Measurements from ENCODE around the gene WIPI1.
"Not testable (repeated sequence)": the region's sequence is repeated elsewhere in the genome, so short reads cannot be mapped to it uniquely, and the experiment has no call there.

The WIPI1 gene

DNA sequence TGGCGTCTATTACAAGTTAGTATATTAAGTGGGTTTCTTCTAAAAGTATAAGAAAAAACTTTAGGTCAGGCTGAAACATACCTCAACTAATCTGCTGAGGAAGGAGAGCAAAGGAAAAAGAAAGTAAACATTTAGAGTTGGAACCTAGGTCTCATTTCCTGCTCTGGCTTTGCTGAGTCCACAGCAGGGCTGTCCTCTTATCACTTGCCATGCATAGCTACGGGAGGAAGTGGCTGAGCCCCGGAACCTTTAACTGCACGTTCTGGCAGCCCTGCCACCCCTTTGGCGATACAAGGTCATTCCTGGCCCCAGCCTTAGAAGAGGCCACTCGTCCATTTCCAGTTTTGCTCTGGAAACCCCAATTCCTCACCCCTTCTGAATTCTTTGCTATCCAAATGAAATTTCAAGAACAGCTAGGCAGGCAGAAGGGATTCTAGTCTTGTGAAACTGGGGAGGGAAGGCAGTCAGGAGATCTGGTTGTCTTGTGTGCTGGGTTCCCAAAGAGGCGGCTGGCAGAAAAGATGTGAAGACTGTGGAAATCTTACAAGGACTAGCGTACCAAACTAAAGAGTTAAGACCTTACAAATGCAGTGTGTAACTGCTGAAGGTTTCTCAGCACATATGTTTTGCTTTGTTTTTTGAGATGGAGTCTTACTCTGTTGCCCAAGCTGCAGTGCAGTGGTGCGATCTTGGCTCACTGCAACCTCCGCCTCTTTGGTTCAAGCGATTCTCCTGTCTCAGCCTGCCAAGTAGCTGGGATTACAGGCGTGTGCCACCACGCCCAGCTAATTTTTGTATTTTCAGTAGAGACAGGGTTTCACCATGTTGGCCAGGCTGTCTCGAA lies 19.1 kb downstream of the WIPI1 start:
- peak; percentile 23 for DNase-seq (ENCODE audit: low spot score)

DNA sequence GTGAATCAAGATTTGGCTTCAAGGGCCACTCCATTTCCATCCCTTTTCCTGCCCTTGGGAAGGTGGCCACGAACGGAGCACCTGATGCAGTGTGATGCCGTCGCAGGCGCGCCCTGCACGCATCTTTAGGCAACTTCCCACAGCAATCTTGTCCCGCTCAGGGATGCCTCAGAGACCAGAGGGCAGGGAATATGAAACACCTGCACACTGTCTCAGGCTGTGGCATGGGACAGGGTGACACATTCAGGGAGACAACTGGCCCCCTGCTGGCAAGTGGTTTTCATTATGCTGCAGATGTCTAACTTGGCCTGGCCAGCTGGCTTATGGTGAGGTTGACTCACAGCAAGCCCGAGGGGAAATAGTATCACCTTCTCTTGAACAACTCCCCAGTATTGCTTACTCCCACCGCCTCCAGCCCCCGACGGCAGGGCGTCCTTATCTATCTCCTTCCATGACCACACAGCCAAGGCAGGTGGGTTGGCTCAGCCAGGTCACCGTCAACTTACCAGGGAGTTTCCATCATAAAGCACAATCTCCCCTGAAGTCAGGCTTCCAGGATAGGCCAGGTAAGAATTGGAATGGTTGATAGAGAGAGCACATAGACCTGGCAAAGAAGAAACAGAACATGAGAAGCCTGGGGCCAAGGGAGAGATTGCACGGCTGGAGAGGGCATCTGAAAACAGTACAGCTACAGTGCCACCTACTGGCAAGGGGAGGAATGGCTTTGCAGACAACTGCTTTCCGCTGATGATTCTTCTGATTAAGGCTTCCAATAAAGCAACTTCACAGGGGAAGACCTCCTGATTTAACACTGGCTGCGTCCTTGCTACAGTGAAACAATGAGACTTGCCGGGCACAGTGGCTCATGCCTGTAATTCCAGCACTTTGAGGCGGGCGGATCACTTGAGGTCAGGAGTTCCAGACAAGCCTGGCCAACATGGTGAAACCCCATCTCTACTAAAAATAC lies 21.1 kb downstream of the WIPI1 start:
- DNase-seq (ENCODE audit: low spot score): peak; percentile 78

DNA sequence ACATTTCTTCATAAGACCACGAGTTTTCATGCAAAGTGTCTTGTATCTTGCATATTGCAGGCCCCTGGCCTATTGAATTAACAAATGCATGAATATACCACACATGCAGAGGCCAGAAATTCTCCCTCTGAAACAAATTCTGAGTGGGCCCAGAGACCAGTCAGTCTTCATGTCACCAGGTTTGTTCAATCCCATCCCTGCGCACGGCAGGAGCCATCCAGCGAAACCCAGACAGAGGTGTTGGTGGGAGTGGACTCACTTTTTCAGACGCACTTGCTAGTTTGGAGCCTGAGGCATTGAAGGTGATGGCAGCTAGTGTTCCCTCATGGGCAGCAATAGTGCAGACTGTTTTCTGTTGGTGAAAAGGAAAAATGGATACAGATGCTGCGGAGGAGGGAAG lies 21.9 kb downstream of the WIPI1 start:
- no peak for DNase-seq (ENCODE audit: low spot score)

DNA sequence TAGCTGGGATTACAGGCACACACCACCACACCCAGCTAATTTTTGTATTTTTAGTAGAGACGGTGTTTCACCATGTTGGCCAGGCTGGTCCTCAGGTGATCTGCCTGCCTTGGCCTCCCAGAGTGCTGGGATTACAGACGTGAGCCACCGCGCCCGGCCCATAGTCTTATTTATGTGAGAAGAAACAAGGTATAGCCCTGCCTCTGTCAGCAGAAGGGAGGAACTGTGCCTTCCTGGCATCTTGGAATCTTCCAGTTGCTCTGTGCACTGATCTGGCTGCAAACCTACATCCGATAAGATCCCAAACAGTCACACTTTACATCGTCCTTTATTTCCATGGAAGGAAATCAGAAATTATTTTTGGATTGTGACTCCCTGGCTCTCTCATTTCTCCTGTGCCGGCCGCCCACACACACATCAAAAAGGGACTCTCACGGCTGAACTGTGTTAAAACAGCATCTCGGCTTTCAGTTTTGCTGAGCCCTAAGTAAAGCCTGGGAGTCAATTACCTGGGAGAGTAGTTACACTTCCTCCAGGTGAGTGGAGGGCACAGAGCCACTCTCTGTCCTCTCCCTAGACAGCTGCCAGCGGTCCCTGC lies 23.3 kb downstream of the WIPI1 start:
- no peak for DNase-seq (ENCODE audit: low spot score)

DNA sequence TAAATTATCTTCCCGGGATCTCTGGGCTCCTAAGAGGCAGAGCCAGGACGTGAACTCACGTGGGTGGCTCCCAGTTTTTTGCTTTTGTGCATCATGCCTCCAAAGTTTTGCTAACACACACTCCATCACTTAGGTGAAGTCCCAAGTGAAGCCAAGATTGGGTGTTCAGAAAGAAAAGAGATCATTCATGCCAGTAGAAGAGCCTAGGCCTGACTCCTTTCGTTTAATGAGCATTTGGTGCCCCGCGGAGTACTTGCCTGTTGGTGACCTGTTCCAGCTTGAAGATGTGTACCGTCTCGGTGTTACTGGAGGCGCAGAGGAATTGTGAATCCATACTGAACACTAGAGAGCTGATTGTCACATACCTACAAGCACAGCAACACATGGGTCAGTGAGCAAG lies 24.1 kb downstream of the WIPI1 start:
- no peak for DNase-seq (ENCODE audit: low spot score)

DNA sequence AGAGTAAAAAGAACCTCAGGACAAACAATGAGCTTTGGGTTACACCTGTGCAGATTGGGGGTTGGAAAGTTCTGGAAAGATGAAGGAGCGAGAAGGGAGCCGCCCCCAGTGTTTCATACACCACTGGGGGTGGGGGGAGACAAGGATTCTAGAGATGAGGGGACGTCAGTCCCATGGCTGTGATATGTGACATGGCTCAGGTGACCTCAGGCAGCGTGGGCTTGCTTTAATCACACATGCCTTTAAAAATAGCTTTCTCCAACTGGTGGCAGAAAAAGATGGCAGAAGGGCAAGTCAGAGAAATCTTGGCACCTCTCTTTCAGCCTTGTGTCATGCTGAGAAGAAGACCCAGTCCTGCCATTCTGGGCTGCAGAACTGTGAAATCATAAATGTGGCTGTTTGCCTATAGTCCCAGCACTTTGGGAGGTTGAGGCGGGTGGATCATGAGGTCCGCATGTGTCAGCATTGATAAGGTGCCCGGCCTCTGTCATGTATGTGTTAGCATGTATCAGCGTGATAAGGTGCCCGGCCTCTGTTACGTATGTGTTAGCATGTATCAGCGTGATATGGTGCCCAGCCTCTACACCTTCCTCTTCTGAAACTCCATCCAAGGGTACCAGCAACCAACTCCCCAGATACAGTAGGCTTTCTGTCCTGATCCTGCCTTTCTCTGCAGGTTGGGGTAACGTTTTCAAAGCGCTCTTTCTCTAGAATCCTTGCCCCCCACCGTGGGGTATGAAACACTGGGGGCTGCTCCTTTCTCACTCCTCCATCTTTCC lies 25.0 kb downstream of the WIPI1 start:
- DNase-seq (ENCODE audit: low spot score): no peak

DNA sequence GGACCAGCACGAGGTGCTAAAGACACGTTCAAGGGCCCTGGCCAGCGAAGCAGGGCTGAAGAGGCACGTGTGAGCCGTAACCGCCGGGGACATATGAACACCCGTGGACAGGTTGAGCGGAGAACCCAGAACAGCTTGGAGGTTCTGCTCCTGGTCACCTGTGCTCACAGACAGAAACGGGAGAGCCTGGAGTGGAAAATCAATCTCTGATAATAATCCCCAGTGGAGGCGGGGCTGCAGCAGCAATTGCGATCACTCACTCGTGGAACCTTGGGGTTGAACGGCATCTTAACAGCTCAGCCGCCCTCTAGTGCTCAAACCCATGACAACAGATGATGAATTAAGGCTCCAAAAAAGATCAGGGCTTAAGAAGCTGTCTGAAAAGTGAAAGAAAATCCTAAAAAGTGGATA lies 25.6 kb downstream of the WIPI1 start:
- peak; percentile 49 for DNase-seq (ENCODE audit: low spot score)

DNA sequence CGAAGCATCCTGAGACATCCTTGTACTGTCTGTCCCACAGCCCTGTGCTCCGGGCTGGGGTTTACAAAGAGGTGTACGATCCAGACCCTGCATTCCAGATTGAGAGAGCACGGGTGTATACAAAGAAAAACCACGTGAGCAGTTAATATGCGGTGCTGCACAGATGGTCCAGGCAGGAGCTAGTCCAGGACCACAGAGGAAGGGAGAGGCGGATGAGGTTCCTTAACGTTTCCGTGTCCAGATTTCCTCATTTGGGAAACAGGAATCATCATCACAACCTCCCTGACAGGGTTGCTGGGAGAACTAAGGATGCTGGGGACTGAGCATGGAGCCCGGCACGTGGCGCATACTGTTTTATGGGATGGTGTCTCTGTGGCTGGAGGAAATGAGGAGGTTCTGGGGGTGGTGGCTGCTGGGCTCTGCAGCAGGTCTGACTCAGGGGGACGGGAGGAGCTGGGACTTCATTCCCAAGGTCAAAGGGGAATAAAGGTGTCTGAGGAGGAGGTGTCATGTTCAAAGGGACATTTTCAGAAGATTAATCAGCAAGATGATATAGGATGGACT lies 26.2 kb downstream of the WIPI1 start:
- DNase-seq (ENCODE audit: low spot score): no peak

DNA sequence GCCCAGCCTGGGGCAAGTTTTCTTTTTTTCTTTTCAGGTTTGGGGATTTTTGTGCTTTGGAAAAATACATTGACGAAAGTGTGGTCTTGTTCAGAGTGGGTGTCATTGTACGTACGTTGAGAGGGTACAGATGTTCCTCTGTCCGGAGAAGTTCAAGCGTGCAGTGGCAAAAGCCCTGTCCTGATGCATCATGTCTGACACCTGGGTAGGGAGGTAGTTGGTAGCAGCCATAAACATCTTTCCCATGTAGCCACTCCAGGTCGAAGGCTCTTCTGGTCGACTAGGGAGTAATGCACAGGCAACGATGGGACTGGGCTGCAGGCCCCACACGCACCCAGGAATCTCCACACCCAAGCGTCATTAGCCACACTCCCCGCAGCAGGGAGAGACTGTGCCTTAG lies 27.4 kb downstream of the WIPI1 start:
- no peak for DNase-seq (ENCODE audit: low spot score)

DNA sequence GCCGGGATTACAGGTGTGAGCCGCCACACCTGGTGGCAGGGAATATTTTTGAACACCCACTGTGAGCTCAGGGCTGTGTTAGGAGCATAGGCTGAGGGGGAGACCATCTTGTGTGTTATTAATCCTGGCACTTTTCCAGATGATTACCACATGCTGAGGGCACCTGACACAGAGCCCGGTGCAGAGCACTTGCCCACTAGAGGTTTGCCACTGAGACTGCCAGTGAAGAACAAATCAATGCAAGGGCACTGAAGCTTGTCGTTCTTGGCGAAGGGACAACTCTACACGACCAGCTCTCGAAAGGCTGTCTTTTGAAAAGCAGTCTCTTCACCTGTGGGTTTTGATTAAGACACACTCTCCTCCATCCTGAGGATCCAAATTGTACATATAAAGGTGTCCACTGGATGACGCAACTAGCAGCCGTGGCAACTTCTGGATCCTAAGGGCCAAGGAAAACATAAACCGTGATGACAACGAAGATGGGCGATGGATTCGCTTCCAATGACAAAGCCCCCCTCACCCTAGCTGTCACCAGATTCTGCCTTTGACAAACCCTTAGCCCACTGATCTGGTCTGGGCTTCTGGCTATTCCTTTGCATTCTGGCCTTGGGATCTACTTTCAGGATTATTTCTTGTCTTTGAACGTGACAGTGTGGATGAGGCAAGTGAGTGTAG lies 28.7 kb downstream of the WIPI1 start:
- DNase-seq (ENCODE audit: low spot score): no peak

DNA sequence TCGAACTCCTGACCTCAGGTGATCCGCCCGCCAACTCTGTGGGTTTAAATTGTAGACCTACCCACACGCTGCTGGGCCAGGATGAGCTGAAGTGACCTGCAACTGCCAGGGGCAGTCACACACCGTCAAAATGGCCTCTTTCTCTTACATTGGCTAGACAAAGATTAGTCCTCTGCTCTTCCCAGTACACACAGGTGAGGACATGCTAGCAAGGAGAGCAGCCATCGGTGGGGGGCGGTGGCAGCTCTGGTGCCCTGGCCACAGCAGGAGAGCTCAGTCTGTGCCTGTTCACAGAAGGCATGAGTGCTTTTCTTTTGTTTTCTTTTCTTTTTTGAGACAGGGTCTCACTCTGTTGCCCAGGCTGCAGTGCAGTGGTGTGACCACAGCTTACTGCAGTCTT lies 29.7 kb downstream of the WIPI1 start:
- no peak for DNase-seq (ENCODE audit: low spot score)

DNA sequence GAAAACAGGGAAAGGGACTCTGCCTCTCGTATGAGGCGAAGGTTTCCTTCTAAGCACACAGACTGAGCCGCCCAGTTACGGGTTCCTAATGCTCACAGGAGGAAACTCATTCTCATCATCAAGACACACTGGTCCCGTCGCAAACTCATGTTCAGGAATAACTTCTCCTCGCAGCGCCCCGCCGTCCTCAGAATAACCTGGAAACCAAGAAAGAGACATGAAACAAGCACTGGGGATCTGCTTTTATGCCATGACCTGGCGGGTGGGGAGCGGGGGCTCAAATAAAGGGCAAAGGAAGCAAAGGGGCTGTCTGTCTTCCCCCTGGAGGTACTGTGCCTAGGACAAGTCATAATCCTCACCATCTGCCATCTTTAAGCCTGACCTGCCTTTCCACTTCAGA lies 31.3 kb downstream of the WIPI1 start:
- DNase-seq (ENCODE audit: low spot score): no peak

DNA sequence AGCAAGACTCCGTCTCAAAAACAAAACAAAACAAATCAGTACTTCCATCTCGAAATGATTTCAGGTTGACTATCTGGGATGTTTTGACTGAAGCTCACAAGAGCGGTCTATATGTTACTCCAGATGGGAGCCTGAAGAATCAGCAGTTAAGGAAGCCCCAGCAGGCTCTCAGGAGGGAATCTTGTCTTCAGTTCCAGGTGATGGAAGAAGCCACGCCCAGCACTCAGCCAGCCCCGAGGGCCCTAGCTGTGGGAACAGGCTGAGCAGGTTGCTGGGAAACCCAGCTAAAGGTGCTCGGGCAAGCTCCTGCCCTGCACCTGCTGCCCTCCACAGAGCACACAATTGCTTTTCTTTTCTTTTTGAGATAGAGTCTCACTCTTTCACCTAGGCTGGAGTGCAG lies 32.4 kb downstream of the WIPI1 start:
- DNase-seq (ENCODE audit: low spot score): no peak

DNA sequence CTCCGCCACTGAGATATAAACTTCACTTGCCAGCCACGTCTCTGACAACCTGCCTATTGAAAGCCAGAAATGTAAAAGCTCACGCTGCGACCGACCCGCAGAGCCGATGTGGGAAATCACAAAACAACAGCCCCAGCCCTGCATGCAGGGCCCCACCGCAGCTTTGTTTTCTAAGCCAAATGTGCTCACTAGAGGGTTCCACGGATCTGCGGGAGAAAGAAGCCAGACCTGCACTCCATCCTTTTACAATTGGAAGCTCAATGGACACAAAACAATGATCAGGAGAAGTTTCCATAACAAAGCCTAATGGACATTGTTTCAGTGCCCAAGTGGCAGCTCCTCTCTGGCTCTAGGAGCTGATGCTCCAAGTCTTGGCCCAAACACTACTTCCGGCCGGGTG lies 33.1 kb downstream of the WIPI1 start:
- DNase-seq (ENCODE audit: low spot score): no peak

DNA sequence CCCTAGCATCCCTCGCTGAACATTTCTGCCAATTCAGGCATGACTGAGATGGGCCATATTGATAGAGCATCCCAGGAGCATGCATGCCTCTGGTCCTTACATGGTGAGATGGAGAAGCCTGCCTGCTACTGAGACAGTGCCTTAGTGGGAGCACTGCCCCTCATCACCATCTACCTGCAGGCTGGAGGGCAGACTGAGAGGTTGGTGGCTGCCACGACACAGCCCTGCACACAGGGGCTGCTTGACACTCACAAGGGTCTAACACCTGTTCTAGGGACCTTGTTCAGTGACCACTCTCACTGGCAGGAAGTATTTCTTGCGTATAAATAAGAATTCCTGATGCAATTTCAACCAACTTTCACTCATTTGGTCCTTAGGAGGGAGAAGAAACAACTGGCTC lies 34.0 kb downstream of the WIPI1 start:
- DNase-seq (ENCODE audit: low spot score): no peak

DNA sequence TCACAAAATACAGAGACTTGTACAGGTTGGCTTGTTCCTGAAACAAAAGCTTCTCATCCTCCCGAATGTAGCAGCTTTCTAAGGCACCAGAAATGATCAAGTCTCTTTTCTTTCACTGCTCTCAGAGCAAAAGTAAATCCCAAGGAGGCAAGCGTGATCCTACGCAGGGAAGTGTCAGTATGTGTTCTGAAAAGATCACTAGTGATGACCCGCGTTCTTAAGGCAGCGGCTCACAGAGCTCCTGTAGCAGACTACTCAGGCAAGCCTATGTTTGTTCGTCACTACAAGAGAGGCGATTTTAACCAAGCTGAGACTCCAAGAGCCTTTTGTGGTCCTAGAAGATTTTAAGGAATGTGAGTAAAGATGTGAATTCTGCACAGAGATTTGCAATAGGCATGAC lies 34.5 kb downstream of the WIPI1 start:
- DNase-seq (ENCODE audit: low spot score): no peak

DNA sequence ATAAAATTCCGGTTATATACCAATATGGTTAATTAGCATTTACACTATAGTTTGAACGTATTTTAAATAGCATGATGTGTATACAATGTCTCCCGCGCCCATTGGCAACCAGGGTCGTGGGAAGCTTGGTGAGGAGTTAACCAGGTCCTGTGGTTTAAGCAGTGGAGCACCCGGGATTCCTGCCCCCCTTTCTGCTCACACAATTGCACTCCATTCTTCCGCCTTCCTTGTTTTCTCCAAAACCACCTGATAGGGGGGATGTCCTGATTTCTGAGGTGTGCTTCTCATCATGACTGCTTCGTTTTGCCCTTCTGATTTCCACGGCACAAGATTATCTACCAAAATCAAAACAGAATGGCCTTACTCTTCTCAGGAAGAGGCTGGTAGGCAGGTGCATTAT lies 35.8 kb downstream of the WIPI1 start:
- no peak for DNase-seq (ENCODE audit: low spot score)

DNA sequence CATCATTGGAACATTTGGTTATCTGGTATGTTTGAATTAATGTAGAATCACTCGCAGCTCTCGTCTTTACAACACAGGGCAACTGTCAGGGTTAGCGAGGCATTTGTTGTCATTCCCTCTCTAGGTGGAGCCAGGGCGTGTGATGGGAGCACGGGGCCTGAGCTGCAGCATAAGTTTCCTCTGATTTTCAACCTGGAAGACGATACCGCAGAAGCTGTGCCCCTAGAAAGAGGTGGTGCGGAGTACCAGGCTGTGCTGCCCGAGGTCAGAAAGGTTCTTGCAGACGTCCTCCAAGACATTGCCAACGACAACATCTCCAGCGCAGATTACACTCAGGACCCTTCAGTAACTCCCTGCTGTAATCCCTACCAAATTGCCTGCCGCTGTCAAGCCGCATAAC lies 37.2 kb downstream of the WIPI1 start:
- no peak for DNase-seq (ENCODE audit: low spot score)

DNA sequence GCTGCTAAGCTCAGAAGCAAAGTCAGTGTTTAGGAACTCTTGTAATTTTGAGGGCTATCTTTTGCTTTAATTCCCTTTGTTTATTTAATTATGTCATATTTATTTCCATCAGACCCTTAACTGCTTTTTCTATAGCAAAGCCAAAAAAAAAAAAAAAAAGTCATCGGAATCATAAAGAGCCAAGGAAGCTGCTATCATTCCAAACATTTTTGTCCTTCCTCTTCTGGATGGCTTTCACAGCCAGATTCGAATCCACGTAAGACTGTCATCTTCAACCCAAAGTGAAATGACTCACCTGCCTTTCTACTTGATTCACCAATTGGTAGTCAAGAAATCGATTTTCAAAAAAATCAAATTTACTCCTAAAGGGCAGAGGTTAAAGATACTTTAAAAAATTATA lies 38.4 kb downstream of the WIPI1 start:
- DNase-seq (ENCODE audit: low spot score): no peak

DNA sequence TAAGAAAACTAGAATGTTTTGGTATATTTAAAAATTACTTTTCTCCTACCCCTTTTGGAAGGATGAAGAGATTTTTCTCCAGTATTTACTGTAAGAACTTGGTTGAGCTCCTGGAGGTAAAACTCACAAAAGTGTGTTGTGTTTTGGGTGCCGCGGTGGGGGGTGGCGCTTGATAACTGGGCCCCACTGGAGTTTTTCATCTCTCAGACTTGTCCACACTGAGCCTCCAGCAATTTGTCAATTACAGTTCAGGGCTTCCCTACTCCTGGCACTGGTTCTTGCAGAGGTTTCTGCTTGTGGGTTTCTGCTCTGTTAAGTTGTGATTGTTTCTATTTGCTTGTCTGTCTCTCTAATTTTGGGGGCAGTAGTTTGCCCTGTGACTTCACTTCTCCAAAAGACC lies 40.0 kb downstream of the WIPI1 start:
- DNase-seq (ENCODE audit: low spot score): no peak

DNA sequence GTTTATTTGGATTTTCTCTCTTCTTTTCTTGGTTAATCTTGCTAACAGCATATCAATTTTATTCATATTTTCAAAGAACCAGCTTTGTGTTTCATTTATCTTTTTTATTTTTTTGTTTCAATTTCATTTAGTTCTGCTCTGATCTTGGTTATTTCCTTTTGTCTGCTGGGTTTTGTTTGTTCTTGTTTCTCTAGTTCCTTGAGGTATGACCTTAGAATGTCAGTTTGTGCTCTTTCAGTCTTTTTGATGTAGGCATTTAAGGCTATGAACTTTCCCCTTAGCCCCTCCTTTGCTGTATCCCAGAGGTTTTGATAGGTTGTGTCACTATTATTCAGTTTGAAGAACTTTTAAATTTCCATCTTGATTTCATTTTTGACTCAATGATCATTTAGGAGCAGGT lies 42.4 kb downstream of the WIPI1 start:
- DNase-seq (ENCODE audit: low spot score): not testable (repeated sequence)

Data from germinal center (tissue), 1 donor.